Measurements from ENCODE around the gene TMEM187.

DNA sequence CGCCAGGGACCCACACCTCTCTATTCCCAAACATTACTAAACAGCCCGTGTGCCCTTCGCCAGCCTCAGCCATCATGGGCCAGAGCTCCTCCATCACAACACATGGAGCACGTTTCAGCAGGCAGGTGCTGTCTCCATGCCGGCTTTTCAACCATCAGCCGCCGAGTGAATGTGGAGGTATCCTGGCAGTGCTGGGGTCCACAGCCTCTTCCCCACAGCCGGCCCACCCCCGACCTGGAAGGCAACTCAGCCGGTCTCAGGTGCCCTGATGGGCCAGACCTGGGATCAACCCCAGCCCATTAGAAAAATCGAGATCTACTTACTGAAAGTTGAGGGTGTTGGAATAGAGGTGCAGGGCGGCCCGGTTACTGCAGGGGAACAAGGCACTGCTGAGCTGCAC, 40.8 kb upstream of the TMEM187 start:
- TF ChIP-seq, protein P1, sequence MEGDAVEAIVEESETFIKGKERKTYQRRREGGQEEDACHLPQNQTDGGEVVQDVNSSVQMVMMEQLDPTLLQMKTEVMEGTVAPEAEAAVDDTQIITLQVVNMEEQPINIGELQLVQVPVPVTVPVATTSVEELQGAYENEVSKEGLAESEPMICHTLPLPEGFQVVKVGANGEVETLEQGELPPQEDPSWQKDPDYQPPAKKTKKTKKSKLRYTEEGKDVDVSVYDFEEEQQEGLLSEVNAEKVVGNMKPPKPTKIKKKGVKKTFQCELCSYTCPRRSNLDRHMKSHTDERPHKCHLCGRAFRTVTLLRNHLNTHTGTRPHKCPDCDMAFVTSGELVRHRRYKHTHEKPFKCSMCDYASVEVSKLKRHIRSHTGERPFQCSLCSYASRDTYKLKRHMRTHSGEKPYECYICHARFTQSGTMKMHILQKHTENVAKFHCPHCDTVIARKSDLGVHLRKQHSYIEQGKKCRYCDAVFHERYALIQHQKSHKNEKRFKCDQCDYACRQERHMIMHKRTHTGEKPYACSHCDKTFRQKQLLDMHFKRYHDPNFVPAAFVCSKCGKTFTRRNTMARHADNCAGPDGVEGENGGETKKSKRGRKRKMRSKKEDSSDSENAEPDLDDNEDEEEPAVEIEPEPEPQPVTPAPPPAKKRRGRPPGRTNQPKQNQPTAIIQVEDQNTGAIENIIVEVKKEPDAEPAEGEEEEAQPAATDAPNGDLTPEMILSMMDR (conservative IDR thresholded peaks at IDR 0.05; ENCODE audit: low read length): no peak
- no peak for TF ChIP-seq EZH2phosphoT487 (IDR thresholded peaks at IDR 0.05; ENCODE audit: borderline replicate concordance, low read depth, low read length)
